HG03045 (cell line): ENCODE measurements around the gene OR7G1.
A peak's percentile ranks its signal among the peaks of the same experiment; 100 is the strongest.

ENCODE experiments used
- ATAC-seq: cut with Tn5 transposase; IDR thresholded peaks from one replicate; pipeline ENCODE4 v1.9.1; 2021; ENCODE audit warnings: mild to moderate bottlenecking, moderate library complexity; ENCODE audit not compliant: unreplicated experiment

Gene OR7G1, protein sequence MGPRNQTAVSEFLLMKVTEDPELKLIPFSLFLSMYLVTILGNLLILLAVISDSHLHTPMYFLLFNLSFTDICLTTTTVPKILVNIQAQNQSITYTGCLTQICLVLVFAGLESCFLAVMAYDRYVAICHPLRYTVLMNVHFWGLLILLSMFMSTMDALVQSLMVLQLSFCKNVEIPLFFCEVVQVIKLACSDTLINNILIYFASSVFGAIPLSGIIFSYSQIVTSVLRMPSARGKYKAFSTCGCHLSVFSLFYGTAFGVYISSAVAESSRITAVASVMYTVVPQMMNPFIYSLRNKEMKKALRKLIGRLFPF

DNA sequence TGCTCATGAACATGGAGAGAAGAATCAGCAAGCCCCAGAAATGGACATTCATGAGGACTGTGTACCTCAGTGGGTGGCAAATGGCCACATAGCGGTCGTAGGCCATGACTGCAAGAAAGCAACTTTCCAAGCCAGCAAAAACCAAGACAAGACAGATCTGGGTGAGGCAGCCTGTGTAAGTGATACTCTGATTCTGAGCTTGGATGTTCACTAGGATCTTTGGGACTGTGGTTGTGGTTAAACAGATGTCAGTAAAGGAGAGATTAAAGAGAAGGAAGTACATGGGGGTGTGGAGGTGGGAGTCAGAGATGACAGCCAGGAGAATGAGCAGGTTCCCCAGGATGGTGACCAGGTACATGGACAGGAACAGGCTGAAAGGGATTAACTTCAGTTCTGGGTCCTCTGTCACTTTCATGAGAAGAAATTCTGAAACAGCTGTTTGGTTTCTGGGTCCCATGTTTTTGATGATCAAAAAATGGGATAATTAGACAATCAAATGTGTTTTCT, at the start of gene OR7G1:
TSS of gene OR7G1 (minus strand) at position 457 of the 507 bp plus-strand sequence. CDS start at position 457, 0 bp downstream.
- ATAC-seq: no peak

DNA sequence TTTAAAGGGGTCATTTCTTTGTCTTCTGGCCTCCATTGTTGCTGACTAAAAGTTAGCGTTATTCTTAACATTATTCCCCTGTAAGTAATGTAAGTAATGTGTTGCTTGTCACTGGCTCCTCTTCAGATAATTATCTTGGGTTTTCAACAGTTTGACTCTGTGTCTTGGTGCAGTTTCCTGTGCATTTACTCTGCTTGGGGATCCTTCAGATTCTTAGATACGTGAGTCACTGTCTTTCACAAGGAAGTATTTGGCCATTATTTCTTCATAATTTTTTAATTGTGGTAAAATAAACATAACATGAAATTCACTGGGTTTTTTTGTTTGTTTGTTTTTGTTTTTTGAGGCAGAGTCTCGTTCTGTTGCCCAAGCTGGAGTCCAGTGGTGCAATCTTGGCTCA, 49.7 kb upstream of the OR7G1 start:
- ATAC-seq: no peak

DNA sequence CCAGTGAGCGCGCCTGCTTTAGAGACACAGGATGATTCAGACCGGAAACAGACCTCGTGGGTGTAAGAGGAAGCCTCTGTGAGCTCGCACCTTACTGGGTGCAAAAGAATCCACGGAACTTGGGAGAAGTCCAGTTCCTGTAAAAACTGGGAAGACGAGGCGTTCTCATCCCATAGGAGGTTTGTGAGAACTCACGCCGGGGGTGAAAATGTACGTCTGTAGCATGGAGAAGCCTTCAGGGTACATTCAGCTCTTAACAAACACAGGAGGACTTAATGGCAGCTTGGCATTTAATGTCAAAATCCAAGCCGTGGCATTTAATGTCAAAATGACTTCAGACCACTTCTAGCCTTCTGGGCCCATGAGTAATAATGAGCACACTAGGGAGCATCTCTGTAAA, 45.9 kb upstream of the OR7G1 start:
- ATAC-seq: no peak

DNA sequence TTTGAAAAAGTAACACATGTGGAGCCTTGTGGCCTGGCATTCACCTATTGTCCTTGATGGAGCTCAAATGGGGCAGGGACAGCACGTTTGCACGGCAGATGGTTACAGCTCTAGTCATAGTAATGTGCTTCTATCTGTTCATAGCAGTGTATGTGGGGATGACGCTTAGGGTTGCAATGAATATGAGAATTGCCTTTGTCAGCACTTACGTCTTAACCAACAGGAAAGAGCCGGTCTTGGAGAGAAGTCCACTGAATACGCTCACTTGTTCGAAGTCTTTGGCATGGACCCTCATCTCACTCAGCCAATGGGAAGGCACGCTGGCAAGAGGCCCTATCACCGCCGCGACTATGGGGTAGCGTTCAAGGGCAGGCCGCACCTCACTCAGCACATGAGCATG, 44.3 kb upstream of the OR7G1 start:
- no peak for ATAC-seq

DNA sequence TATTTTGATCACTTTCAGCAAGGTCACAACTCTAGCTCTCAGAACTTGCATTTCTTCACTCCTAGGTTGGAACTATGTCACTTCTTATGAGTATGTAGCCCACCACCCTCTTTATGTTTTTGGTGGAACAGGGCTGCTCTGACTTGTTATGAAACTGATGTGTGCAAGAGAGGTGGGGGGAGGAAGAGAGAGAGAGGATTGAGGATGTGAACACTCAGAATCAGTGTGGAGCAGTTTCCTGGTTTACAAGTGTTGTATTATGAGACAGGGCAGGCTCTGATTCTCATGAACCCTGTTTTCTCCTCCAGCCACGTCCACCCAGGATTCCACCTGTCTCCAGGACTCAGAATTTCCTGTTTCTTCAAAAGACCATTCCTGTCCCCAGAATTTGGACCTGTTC, 40.7 kb upstream of the OR7G1 start:
- ATAC-seq: no peak

DNA sequence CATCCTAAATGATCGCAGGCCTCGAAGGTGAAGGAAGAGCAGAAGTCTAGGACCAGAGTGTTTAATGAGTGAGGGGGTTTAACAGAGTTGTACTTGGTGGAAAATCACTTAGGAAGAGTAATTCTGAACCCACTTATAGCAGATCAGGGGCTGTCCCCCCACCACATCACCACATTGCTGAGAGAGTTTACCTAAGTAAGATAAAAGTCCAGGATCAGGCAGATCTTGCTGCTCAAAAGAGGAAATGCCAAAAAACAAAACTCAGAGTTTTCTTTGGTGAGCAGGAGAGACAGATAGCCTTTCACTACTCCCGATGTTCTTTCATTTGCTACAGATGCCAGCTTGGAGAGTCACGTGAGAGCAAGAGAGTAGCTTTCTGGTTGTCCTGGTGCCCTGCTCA, 40.0 kb upstream of the OR7G1 start:
- ATAC-seq: no peak

DNA sequence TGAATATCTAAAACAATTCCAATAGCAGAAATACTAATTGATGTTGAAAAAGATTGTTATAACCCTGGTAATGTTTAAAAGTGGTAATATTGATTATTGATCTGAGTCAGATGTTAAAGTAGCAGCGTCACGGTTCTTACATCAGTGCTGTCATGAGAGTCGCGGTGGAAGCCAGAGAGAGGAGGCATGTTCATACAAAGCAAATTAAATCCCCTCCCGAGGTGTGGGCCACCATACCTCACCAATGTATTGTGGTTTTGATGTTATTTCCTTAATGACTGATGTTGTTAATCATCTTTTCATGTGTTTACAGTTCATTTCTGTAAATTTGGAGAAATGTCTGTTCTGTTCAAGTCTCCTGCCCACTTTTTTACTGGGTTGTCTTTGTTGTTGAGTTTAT, 35.8 kb upstream of the OR7G1 start:
- no peak for ATAC-seq

DNA sequence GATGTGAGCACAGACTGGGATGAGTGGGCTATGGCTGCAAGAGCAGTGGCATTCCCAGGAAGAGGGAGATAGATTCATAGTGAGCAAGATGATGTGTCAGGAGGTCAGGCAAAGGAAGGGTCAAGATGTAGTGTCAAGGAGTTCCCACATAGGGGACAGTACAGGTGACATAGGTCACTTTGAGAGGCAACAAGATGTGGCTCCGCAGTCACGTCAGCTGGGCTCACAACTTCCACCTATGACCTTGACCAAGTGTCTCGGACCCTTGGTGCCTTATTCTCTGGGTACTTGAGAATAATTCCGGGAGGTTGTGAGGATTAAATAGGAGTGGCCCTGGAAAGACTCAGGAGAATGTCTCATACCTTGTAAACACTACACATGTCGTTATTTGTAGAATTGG, 35.1 kb upstream of the OR7G1 start:
- ATAC-seq: no peak

DNA sequence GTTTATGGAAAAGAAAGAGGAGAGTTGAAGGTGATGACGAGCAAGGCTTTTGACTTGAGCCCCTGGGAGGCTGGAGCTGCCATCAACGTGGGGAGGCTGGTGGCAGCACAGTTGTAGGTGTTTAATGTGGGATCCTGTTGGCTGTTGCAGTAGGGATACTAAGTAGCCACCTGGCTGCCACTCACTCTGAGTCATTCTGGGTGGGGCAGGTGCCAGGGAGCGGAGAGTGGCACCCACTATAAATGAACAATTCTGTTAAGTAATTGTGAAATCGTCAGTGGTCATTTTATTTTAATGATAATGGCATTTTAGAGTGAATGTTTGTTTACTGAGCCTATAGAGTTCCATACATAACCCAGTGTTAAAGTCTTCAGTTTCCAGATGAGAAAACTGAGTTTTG, 34.4 kb upstream of the OR7G1 start:
- ATAC-seq: no peak

DNA sequence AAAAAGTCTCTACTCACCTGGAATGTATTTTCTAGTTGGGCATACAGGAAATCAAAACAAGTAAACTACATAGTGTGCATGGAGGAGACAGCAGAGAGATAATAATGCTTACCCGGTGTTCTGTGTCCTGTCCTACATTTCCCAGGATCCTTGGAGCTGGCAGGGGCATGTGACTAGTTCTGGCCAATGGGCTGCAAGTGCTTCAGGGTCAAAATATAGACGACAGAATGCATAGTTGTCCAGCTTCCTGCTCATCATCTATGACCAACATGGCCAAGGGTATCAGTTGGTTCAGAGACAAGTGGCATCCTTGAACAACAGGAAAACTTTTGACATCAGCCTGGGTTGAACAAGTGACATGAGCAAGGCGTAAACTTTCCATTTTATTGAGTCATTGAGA, 33.1 kb upstream of the OR7G1 start:
- ATAC-seq: no peak

DNA sequence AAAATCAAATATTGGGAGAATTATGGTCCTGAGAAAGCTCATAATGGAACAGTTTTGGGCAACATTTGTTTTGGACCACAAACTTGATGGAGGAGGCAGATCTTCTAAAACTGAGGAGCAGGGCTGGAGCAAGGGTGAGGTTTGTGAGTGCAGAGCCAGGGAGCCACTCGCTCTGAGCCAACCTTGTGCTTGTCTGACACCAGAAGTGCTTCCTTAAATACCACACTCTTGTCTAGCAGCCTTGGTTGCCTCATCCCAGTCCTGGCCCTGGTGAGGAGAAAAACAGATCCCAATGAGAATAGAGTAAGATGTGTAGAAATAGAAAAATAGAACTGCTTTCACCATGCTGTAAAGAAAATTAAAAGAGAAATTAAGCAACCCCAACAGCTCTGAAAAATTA, 31.3 kb upstream of the OR7G1 start:
- no peak for ATAC-seq

DNA sequence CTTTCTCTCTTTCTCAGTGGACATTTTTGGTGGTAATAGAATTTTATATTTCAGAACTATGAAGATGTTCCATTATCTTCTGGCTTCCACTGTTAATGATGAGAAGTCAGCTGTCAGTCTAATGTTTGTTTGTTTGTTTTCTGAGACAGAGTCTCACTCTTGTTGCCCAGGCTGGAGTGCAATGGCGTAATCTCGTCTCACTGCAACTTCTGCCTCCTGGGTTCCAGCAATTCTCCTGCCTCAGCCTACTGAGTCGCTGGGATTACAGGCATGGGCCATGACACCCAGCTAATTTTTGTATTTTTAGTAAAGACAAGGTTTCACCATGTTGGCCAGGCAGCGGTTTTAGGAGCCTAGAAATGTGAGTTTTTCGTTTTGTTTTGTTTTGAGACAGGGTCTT, 29.4 kb upstream of the OR7G1 start:
- ATAC-seq: no peak

DNA sequence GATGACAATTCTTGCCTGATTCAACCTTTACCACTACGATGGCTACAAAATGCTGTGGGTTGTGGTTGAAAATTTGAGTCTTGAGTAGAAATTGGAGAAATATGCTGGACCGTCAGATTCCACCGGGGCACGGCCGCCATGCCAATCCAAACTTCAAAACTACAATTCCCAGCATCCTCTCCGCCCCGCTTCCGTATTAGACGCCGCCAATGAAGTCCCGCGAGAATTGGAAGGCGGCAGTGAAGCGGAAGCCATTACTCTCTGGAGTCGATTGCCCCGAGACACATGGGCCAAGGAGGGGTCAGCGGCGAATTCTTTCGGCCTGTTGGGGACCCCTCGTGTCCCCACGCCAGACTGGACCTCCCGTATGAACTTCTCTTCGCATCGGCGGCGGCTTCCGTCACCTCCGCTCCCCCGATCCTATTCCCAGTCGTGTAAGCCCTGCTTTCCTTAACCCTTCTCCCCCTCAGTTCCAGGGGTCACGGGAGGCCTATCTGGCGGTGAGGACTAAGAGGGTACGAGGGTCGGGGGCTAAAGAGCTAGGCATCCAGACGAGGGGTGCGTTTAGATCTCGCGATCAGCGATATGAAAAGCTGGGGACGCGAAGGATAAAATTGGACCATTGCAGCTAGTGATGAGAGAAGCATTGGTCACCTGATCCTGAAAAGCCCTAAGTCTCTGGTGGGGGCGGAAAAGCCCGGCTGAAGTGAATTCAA, 24.8 kb upstream of the OR7G1 start, which contains the start of gene ZNF317:
TSS of gene ZNF317 (plus strand) at position 239 of the 716 bp plus-strand sequence. CDS start 15,620 bp downstream, outside the sequence.
- ATAC-seq: peak; percentile 81

DNA sequence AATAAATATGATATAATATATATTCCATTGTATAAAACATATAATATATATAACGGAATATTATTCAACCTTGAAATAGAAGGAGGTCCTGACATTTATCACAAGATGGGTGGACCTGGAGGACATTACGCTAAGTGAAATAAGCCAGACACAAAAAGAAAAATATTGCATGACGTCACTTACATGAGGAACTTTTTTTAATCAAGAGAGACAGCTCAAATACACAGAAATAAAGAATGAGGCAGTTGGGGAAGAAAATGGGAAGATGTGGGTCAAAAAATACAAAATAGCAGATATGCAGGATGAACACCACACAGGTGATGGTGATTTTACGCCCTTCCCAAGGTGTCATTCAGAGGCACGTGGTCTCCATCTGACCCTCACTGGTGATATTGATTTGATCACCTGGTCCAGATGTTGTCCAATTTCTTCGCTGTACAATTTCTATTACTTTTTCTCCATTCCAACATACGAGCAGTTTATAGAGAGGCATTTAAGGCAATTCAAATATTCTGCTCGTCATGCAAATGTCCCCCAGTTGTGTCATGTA, 24.1 kb upstream of the OR7G1 start:
- no peak for ATAC-seq

DNA sequence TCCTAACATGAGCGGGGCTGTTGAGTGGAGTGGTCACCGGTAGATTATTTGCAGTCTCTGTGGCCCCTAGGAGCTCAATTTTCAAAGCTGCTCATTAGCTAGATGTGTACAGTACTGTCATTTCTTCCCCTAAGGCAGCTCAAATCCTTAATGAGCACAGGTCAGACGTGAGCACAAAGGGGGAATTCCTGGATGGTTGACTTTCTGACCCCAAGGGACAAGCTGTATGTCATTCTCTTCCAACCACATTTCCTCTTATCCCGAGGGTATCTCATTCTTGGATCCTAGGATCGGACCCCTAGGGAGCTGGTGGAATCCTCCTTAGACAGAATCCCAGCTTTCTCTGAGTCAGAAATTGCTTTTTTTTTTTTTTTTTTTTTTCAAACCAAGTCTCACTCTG, 16.9 kb upstream of the OR7G1 start:
- no peak for ATAC-seq

DNA sequence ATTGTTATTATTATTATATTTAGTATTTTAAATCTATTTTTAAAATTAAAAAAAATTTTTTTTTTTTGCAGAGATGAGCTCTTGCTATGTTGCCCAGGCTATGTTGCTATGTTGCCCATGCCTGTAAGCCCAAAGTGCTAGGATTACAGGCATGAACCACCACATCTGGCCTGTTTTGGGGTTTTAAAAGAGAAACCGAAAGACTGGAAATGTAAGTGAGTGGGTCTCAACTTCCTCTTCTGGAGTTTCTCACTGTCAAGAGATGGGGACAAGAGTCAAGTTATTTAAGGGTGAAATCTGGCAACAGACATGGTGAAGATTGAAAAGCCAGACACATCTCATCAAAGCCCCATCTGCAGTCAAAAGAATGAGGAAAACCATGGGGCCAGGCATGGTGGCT, 15.4 kb upstream of the OR7G1 start:
- ATAC-seq: no peak

DNA sequence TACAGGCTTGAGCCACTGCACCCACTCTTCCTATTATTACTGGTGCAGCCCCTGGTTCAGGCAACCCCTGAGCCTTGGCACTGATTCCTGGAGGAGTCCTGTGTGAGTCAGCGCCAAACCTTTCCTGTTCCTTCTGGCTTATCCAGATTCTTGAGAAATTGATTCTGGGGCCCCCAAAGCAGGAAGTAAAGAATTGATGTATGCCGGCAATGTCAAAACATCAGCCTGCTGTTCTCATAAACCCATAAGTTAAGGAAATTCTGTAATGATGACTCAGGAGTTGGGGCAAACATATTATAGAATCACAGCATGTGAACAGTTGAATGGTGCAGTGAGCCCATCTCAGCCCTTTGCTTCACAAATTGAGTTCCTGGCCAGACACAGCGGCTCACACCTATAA, 12.6 kb upstream of the OR7G1 start:
- no peak for ATAC-seq

DNA sequence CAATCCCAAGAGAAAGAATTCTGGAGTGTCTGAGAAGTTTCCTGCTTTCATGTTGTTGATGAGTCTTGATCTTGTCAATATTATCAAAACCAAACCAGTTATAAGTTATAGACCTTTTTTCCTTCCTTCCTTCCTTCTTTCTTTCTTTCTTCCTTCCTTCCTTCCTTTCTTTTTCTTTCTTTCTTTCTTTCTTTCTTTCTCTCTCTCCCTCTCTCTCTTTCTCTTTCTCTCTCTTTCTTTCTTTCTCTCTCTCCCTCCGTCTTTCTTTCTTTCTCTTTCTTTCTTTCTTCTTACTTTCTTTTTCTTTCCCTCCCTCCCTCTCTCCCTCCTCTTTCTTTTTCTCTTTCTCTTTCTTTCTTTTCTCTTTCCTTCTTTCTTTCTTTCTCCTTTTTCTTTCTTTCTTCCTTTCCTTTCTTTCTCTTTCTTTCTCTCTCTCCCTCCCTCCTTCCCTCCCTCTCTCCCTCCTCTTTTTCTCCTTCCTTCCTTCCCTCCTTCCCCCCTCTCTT, 11.4 kb upstream of the OR7G1 start, which contains the start of gene OR7G3:
TSS of gene OR7G3 (minus strand) at position 51 of the 506 bp plus-strand sequence. CDS start at position 51, 0 bp downstream.
- no peak for ATAC-seq

DNA sequence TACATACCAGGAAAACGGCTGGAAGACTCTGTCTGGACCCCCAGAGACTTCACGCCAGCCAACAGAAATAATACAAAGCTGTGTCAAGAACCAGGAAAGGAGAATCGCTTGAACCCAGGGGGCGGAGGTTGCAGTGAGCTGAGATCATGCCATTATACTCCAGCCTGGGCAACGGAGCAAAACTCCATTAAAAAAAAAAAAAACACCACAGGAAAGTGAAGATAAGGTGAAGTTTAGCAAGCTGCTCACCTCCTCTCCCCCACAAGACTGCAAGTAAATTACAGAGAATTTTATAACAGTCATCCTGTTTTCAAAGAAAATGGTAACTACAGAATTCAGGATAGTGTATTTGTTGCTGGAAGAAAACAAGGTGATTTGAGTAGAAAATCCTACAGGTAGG, 984 bp upstream of the OR7G1 start:
- no peak for ATAC-seq

DNA sequence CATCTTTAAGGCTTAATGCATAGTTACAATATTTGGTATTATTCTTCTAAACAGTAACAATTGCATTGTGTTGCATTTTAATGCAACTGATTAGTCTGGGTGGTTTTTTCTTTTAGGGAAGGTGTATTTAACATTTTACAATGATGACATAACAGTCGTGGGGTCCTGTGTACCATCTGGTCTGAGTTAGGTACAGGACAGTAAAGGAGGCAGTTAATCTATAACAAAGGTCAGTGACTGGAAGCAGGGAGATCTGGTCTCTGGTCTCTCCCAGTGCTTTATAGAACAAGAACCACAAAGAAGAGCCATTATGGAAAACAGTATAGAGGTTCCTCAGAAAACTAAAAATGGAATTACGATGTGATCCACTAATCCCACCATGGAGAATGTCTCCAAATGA, 5.6 kb downstream of the OR7G1 start:
- ATAC-seq: no peak

DNA sequence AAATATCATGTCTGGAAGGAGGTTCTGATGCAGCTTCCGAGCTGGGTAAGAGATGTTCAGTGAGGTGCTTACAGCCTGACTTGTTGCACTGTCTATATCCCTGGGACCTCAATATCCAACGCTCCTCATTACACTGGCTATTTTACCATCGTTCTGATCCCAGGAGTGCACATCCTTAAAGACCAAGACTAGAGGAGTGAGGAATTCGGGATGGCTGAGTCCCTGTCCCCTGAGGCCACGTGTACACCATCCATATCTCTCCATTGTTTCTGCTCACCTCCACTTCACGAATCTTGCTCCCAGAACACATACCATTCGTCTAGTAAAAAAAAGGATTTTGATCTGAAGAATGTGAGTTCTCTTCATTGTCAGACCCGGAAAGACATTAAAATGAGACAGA, 8.2 kb downstream of the OR7G1 start, which contains the start of gene OR7G2:
TSS of gene OR7G2 (minus strand) at position 101 of the 400 bp plus-strand sequence. CDS start 4,232 bp downstream, outside the sequence.
- ATAC-seq: no peak
